ENCODE results near the gene CENPF. TPM values are rescaled to one million over a fixed set of nuclear protein-coding genes. Genes with fewer than 3 reads are reported as not detected.

Gene CENPF
- total and polyA plus RNA-seq, 3 donors from 2014 or later, result 7.7 to 30.7 (median 28.1) TPM

DNA sequence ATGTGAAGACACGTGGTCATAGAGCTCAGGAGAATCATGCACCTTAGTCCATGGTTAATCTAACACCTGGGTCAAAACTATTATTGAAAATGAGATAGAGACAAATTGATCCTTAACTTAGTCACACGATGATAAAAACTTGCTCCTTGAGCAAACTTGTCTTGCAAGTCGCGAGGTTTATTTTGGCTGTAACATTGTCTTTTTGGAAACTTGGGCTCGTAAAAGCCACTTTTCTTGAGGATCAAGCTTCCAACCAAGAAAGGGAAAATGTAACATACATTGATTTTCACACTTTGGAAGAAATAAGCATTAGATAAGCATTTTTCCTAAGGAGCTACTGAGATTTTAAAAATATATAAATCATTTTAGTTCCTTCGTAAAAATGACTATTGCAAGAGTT is 19.9 kb upstream of the CENPF start:
- no peaks in the 10 kb centered on the region for H3K9me3 ChIP-seq
- H3K27me3 ChIP-seq, result no peaks in the 10 kb centered on the region
- H3K4me3 ChIP-seq, result no peak overlapping the region
- DNase-seq, result no peak
- H3K4me1 ChIP-seq, result no peaks in the 10 kb centered on the region
- 80 to 88% methylated on average over 6 of the region's 6 CpGs for WGBS, 2 donors
- no peak overlapping the region for H3K27ac ChIP-seq
- intact Hi-C loops (cut with DNase I; ENCODE audit: low total_unique reads), result no loop called here
- H3K36me3 ChIP-seq (ENCODE audit: low read depth, missing control alignments), result no peaks in the 10 kb centered on the region
- TF ChIP-seq POLR2A (IDR thresholded peaks at IDR 0.05), result no peak
- TF ChIP-seq, protein P1, sequence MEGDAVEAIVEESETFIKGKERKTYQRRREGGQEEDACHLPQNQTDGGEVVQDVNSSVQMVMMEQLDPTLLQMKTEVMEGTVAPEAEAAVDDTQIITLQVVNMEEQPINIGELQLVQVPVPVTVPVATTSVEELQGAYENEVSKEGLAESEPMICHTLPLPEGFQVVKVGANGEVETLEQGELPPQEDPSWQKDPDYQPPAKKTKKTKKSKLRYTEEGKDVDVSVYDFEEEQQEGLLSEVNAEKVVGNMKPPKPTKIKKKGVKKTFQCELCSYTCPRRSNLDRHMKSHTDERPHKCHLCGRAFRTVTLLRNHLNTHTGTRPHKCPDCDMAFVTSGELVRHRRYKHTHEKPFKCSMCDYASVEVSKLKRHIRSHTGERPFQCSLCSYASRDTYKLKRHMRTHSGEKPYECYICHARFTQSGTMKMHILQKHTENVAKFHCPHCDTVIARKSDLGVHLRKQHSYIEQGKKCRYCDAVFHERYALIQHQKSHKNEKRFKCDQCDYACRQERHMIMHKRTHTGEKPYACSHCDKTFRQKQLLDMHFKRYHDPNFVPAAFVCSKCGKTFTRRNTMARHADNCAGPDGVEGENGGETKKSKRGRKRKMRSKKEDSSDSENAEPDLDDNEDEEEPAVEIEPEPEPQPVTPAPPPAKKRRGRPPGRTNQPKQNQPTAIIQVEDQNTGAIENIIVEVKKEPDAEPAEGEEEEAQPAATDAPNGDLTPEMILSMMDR (IDR thresholded peaks at IDR 0.05), result no peak

DNA sequence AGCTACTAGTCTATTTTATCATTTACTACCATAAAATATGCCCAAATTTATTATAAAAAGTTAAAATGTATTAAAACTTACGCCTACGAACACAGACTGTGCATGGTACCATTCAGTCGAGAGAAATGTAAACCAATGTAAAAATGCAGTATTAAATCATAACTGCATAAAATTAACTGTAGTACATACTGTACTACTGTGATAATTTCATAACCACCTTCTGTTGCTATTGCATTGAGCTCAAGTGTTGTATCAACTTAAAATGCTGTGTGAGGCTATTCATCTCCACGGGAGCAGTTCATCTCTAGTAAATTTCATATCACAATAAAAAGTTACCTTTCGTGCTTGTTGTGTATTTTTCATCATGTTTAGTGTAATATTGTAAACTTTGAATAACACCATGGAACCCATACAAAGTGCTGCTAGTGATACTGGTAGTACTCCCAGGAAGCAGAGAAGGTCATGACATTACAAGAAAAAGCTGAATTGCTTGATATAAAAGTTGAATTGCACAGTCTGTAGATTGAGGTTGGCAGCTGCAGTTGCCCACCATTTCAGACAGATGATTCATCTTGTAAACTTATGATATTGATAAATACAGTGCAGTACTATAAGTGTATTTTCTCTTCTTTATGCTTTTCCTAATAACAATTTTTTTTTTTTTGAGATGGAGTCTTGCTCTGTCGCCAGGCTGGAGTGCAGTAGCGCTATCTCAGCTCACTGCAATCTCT is 19.0 kb upstream of the CENPF start:
- 75 to 77% methylated on average over 7 of the region's 7 CpGs for WGBS, 2 donors
- Histone ChIP-seq H3K4me1 (no peaks in the 10 kb centered on the region), H3K27me3 (no peaks in the 10 kb centered on the region), H3K27ac (no peak overlapping the region), H3K36me3 (ENCODE audit: low read depth, missing control alignments) (no peaks in the 10 kb centered on the region), H3K9me3 (no peaks in the 10 kb centered on the region), H3K4me3 (no peak overlapping the region)
- intact Hi-C loops (cut with DNase I; ENCODE audit: low total_unique reads), result no loop called here
- no peak for TF ChIP-seq POLR2A (IDR thresholded peaks at IDR 0.05)
- TF ChIP-seq, protein P1 (IDR thresholded peaks at IDR 0.05), result no peak
- DNase-seq, result no peak

- DNase-seq, result no peak
- TF ChIP-seq, protein P1 (IDR thresholded peaks at IDR 0.05), result peak; percentile 56 to 77 (median 59)
- no peak for TF ChIP-seq POLR2A (IDR thresholded peaks at IDR 0.05)
- Histone ChIP-seq H3K4me1 (no peaks in the 10 kb centered on the region), H3K36me3 (ENCODE audit: low read depth, missing control alignments) (no peaks in the 10 kb centered on the region), H3K4me3 (no peak overlapping the region), H3K27ac (no peak overlapping the region), H3K9me3 (no peaks in the 10 kb centered on the region), H3K27me3 (no peaks in the 10 kb centered on the region)
- intact Hi-C loops (cut with DNase I; ENCODE audit: low total_unique reads), result loop anchor here (5.0 kb wide), 1 partner anchor 253 kb away; no protein-coding TSS in a partner anchor
- WGBS, 2 donors, result 30 to 45% methylated on average over 1 of the region's 1 CpG
Measured at GRCh38 chr1:214584805-214585766, 17.9 kb upstream of the CENPF start.

DNA sequence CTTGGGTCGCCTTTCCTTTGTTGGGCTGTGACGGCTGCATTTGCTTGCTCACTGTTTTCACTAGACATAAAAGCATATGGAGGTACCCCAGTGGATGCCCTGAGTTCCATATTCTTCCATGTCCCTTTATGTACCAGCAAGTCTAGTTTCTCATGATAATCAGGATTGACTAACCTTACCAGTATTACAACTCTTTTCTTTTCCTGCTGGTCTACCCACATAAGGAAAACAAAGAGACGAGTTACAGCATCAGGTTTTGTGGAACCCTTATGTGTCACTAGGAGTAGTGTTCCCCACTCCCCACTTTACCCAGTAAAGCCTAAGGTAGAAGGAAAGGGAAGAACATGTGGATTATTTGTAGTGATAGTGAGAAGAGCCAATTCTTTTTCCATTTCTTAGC is 16.4 kb upstream of the CENPF start:
- H3K27me3 ChIP-seq, result no peaks in the 10 kb centered on the region
- no peak overlapping the region for H3K27ac ChIP-seq
- intact Hi-C loops (cut with DNase I; ENCODE audit: low total_unique reads), result loop anchor here (5.0 kb wide), 1 partner anchor 254 kb away; no protein-coding TSS in a partner anchor
- no peaks in the 10 kb centered on the region for H3K4me1 ChIP-seq
- H3K4me3 ChIP-seq, result no peak overlapping the region
- no peak for TF ChIP-seq POLR2A (IDR thresholded peaks at IDR 0.05)
- TF ChIP-seq, protein P1 (IDR thresholded peaks at IDR 0.05), result no peak
- WGBS, 2 donors, result 81 to 91% methylated on average over 3 of the region's 3 CpGs
- DNase-seq, result no peak
- no peaks in the 10 kb centered on the region for H3K9me3 ChIP-seq
- H3K36me3 ChIP-seq (ENCODE audit: low read depth, missing control alignments), result no peaks in the 10 kb centered on the region
